Endometrium (tissue), 2 donors: ENCODE results near the gene TMEM255B.

ENCODE experiments used
- FAIRE-seq: peaks from 2 replicates; lab custom pipeline; 2012; peaks lifted over from hg19 to GRCh38; lab: Jason Lieb, UNC
- donor health status: control.
- donor health status: control.

The TMEM255B gene

GRCh38 chr13:113804017-113804702 is 45.1 kb downstream of the TMEM255B start:
- FAIRE-seq, result no peak

DNA sequence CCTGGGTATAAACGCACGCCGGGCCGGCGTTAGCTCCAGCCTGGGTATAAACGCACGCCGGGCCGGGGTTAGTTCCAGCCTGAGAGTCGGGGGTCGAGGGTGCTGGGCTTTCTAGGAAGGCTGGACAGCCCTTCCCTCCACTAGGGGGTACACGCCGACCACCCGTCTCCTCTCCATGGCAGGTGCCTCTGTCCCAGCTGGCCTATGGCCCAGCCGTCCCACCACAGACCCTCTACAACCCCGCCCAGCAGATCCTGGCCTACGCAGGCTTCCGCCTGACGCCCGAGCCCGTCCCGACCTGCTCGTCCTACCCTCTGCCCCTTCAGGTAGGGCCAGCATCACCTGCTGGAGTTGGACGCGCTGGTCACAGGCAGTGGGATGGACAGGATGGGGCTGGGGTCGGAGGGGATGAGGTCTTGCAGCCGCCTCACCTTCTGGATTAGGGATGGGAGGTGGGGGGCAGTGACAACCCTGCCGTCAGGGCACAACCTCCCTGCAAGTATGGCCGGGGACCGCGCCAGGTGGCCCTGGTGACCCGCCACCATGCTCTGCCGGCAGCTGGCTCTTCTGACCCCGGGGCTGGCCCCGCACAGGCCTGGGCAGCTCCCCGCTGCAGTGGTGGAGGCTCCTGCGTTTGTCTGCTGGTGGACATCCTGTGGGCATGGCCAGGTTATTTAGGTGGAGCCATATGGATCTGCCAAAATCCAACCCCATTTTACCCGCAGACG is 45.8 kb downstream of the TMEM255B start:
- FAIRE-seq, result no peak

DNA sequence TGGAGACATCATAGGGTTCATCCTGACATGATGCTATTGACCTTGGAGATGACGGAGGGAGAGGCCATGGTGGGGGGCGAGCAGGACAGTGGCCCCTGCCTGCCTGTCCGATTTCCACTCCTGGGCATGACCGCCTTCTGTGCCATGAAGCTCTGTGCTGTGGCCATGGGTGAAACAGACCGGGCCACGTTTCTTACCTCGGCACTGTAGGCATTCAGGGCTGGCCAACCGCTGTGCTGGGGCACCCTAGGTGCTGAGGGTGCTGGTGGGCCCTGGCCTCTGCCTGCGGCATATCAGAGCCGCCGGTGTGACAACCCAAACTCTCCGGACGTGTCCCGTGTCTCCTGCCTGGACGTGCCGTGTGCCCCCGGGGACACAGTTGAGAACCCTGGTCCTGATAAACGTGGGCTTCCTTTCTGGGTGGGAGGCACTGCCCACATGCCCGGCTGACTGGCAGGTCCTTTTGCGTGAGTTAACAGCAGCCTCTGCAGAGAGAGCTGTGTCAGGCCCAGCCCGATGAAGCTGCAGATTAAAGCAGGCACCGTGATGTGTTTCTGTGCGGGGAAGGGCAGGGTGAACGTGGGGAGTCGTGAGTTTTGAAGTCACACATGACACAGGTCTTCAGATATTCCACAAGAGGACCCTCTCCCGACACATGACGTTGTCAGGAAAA is 46.5 kb downstream of the TMEM255B start:
- no peak for FAIRE-seq

DNA sequence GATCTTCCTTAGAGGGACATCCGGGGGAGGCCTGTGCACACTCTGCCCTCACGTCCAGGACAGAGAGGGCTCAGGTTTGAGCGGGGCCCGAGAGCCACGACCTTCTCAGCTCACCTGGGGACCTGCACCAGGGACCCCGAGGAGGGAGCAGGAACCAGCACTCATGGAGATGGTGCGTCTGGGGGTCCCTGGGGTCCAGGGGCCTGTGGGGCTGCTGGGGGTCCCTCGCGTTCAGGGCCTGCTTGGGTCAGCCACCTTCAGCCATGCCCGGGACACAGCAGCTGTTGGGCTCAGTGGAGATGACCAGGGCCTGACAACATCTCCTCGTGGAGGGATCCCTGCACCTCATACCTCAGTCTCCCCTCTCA is 47.1 kb downstream of the TMEM255B start:
- no peak for FAIRE-seq

DNA sequence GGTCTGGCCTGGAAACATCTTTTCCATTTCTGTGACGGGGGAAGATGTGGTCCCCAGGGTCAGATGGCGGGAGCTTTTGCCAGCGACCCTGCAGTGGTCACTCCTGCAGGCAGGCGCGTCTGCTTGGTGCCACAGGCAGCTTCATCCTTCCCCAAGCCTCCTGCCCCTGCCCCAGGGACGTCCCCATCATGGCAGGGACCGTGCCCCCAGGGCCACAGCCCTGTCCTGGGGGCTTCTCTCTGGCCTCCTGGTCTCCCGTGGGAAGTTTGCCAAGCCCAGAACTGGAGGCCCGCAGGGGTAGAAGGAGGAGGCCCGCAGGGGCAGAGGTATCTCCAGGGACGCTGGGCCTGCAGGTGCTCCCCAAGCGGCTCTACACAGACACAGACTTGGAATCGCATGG is 47.5 kb downstream of the TMEM255B start:
- no peak for FAIRE-seq

- no peak for FAIRE-seq
Observed at GRCh38 chr13:113808058-113808834, 49.2 kb downstream of the TMEM255B start.

DNA sequence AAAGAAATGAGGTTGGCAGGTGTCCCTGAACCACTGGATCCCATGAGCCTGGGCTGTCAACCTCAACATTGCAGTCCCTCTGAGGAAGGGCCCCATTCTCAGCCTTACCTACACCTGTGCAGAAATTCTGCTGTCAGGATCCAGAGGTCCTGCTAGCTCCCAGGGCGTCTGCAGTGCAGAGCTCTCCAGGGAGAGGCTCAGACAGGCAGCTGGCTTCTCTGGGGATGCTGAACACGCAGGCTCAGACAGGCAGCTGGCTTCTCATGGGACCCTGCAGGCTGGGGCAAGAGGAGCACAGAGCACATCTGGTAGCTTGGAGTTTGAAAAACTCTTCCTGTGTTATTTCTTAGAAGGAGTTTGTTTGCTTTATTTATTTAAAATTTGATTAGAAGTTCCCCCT is 50.9 kb downstream of the TMEM255B start:
- FAIRE-seq, result no peak

DNA sequence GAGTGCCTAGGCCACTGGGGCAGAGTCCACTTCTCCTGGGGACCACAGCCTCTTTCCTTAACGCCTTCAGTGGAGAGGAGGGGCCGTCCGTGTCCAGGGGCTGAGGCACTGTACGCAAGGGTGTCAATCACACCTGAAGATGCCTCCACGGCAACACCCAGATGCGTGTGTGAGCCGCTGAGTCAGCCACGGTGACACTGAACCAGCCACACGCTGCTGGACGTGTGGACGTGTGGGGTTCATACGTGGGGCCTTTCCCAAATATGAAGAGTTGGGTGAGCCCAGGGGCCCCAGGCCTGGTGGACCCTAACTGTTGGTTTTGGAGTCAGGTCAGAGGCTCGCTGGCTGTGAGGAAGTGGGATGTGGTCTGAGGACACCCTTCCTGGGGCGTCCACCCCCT is 51.6 kb downstream of the TMEM255B start:
- no peak for FAIRE-seq

- FAIRE-seq, result no peak
Observed at GRCh38 chr13:113811081-113811928, 52.3 kb downstream of the TMEM255B start.

- FAIRE-seq, result no peak
Observed at GRCh38 chr13:113812178-113813040, 53.4 kb downstream of the TMEM255B start.

DNA sequence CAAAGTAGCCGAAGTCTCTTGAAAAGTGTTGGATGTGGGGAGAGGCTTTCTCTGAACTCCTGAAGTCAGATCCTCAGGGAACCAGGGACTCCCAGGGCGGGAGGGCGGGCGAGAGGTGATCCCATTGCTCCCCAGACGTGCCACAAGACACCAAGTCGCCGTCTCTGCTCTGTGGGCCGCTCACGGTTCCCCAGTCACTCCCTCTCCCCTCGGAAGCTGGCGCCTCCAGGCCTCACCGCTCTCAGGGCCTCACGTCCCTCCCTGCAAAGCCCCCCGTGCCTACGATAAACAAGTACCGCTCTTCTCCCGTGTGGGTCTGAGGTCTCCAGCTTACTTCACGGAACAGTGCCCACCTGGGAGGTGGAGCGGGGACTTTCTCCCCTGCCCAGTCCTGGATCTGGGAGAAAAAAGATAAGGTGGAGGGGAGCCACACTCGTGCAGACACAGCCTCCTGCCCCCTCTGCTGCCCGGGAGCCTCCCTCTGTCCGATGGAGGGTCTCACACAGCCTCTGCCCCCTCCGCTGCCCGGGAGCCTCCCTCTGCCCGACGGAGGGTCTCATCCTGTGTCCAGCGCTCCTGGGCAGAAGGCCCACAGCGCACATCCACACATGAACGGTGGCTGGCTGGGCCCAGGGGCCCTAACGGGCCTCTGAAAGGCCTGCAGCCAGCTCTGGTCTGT is 54.2 kb downstream of the TMEM255B start:
- no peak for FAIRE-seq

DNA sequence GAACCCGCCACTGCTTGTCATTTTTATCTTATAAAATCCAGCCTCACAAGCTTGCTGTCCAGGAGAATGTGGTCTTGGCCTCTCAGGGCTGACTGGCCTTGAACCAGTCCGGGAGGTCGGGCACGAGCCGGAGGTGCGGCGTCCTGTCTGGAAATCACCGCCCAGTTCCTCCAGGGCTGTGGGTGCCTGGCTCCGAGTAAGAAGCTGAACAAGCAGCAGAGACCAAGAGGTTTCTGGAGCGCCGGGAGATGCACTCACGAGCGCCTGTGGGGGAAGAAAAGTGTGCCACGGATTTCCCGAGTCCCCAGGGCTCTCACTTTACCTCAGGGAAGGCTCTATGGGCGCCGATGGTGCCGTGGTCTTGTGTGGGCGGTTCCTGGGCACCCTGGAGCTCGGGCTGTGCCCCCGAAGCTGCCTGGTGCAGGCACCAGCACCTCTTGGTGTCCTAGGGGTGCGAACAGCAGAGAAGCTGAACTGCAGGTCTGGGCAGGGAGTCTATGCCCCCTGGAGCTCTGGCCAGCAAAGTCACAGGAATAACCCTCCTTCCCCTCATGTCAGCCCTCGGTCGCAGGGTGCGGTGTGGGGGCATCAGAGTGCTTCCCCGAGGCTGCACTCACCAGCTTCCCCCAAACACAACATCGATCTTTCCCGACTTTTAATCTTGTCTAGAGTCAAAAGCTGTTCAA is 54.9 kb downstream of the TMEM255B start:
- FAIRE-seq, result no peak

DNA sequence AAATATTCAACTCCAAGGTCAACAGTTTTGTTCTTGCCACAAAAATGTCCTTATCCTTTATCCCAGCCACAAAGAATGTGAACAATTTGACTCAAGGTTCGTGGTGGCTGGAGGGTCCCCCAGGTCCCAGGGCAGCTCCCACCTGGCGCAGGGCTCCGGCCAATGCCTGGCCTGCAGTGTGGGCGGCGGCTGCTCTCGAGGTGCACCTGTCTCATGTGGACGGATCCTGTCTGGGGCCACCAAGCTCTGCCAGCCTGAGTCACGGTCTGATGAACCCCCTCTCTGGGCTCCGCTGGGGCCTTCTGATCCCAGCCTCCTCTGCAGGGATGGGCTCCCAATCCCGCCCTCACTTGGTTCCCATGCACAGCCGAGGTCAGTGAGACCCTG is 55.4 kb downstream of the TMEM255B start:
- FAIRE-seq, result no peak

GRCh38 chr13:113815151-113816058 is 56.4 kb downstream of the TMEM255B start:
- no peak for FAIRE-seq

GRCh38 chr13:113816254-113816929 is 57.4 kb downstream of the TMEM255B start:
- no peak for FAIRE-seq

GRCh38 chr13:113816946-113817859 is 58.2 kb downstream of the TMEM255B start:
- no peak for FAIRE-seq
